ENCODE data around the gene SYNGR3. TPM values are rescaled to one million over a fixed set of nuclear protein-coding genes. Genes with fewer than 3 reads are reported as not detected.

SYNGR3 gene
- total RNA-seq, 4 donors from 2014 or later, result 2.7 to 4.8 (median 2.9) TPM; not detected in 1

DNA sequence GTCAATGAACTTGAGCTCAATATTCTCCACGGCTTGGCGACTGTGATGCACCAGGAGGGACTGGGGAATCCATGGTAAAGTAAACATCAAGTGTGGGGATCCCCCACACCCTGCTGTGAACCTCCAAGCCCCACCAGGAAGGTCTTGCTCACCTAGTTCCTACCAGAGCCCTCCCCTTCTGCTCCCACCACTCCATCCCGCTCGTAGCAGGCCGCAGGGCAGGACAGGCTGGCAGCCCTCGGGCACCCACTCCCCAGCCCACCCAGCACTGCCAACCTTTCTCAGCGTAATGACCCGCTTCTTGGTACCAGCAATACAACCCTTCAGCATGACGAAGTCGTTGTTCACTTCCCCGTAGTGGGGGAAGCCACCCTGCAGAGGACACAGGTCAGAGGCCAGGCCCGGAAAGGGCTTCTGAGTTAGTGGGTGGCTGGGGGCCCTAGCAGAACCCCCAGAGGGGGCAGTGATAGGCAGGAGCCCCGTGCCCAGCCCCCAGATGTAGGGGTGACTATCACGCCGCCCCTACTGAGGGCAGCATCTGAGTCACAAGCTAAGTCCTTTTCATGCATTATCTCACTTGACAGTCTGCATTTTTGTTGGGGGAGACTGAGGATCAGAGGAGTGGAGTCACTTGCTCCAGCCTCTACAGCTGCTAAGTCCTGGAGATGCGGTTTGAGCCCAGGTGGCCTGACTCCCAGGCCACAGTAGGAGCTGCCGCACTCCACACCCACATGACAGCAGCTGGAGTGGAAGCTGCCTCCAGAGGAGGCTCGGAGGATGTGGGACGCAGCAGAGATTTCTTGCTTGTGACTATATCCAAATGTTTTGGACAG is 44.0 kb upstream of the SYNGR3 start:
- TF ChIP-seq POLR2A (IDR thresholded peaks at IDR 0.05) (no peak), EP300 (IDR thresholded peaks at IDR 0.05; ENCODE audit: low read depth) (no peak), POLR2AphosphoS5 (IDR thresholded peaks at IDR 0.05) (no peak)
- TF ChIP-seq, protein P1, sequence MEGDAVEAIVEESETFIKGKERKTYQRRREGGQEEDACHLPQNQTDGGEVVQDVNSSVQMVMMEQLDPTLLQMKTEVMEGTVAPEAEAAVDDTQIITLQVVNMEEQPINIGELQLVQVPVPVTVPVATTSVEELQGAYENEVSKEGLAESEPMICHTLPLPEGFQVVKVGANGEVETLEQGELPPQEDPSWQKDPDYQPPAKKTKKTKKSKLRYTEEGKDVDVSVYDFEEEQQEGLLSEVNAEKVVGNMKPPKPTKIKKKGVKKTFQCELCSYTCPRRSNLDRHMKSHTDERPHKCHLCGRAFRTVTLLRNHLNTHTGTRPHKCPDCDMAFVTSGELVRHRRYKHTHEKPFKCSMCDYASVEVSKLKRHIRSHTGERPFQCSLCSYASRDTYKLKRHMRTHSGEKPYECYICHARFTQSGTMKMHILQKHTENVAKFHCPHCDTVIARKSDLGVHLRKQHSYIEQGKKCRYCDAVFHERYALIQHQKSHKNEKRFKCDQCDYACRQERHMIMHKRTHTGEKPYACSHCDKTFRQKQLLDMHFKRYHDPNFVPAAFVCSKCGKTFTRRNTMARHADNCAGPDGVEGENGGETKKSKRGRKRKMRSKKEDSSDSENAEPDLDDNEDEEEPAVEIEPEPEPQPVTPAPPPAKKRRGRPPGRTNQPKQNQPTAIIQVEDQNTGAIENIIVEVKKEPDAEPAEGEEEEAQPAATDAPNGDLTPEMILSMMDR (IDR thresholded peaks at IDR 0.05), result no peak

DNA sequence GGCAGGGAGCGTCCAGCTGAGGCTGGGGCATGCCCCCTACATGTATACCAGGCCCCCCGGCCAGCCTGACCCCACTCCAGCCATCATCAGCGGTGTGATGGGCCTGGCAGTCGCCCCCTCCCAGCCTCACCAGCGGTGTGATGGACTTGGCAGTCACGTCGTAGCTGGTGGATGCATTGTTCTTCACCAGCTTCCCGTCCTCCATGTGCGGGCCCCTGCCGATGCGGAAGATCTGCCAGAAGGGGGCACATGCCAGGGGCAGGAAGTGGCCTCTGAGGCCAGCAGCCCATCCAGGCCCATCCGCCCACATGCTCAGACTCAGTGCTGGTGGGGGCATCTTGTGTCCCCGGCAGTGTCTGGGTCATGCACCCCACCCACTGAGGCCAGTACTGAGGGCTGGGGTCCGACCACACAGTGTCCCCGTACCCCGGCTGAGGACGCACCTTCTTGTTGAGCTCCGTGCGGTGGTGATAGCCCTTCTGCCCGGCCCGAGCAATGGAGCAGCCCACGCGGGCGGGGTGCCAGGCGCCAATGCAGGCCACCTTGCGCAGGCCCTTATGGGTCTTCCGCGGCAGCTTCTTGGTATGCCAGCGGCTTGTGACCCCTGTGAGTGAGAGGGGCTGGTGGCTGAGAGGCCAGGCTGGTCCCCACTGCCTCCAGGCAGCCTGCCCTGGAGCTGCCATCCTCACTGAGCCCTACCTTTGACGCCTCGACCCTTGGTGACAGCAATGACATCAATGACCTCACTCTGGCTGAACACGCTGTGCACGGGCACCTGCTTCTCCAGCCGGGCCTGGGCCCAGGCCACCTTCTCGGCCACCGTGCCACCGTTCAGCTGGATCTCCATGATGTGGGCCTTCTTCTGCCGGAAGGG is 43.0 kb upstream of the SYNGR3 start:
- H3K36me3 ChIP-seq, result no peaks in the 10 kb centered on the region
- H3K4me3 ChIP-seq, result no peak overlapping the region
- no peak for TF ChIP-seq POLR2AphosphoS5 (IDR thresholded peaks at IDR 0.05)
- TF ChIP-seq, protein P1 (IDR thresholded peaks at IDR 0.05), result no peak
- intact Hi-C loops (cut with DNase I; ENCODE audit: low total_unique reads) (no loop called here), in situ Hi-C loops (cut with MboI; ENCODE audit: low pct_ligation_motif_present in 1 of 4, low pct_unique_long_range_greater_than_20kb in 1 of 4, low sequenced_read_pairs in 3 of 4) (no loop called here)
- no peak overlapping the region for H3K27ac ChIP-seq
- WGBS, 2 donors (ENCODE audit: low coverage in 1 of 2), result 87% methylated on average over 37 of the region's 38 CpGs; no CpG with 5 or more reads in 1 of the 2 donors
- peaks cover 10 to 18% (median 13%) of the 10 kb centered on the region in 4 donors for H3K4me1 ChIP-seq
- DNase-seq, result no peak
- H3K27me3 ChIP-seq, result no peaks in the 10 kb centered on the region
- H3K9me3 ChIP-seq, result no peaks in the 10 kb centered on the region

More for the DNA sequence above, 44.0 kb upstream of the SYNGR3 start:
- in situ Hi-C loops (cut with MboI; ENCODE audit: low pct_ligation_motif_present in 1 of 4, low pct_unique_long_range_greater_than_20kb in 1 of 4, low sequenced_read_pairs in 3 of 4) (no loop called here), intact Hi-C loops (cut with DNase I; ENCODE audit: low total_unique reads) (no loop called here)
- Histone ChIP-seq H3K9me3 (no peaks in the 10 kb centered on the region), H3K4me3 (no peak overlapping the region), H3K36me3 (no peaks in the 10 kb centered on the region), H3K27me3 (no peaks in the 10 kb centered on the region), H3K27ac (no peak overlapping the region), H3K4me1 (peaks cover 15 to 27% (median 23%) of the 10 kb centered on the region in 4 donors)
- WGBS, 2 donors (ENCODE audit: low coverage in 1 of 2), result 80 to 82% methylated on average over 11 to 19 of the region's 19 CpGs
- no peak for DNase-seq

DNA sequence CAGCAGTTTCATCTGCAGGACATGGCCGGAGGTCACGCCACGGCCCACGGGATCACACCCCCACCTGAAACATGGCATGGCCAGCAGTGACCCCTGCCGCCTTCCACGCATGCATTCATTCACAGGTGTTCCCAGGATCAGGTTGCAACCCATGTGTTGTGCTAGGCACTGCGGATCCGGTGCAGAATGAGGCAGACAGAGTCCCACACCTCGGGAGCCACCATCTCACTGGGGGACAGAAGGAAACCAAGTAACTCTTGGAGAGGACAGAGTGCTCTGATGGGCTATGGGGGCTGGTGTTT is 42.5 kb upstream of the SYNGR3 start:
- no peaks in the 10 kb centered on the region for H3K9me3 ChIP-seq
- WGBS, 2 donors (ENCODE audit: low coverage in 1 of 2), result 89% methylated on average over 9 of the region's 9 CpGs; no CpG with 5 or more reads in 1 of the 2 donors
- DNase-seq, result no peak
- no peaks in the 10 kb centered on the region for H3K27me3 ChIP-seq
- intact Hi-C loops (cut with DNase I; ENCODE audit: low total_unique reads) (no loop called here), in situ Hi-C loops (cut with MboI; ENCODE audit: low pct_ligation_motif_present in 1 of 4, low pct_unique_long_range_greater_than_20kb in 1 of 4, low sequenced_read_pairs in 3 of 4) (no loop called here)
- TF ChIP-seq POLR2AphosphoS5 (IDR thresholded peaks at IDR 0.05) (no peak), POLR2A (IDR thresholded peaks at IDR 0.05) (no peak), EP300 (IDR thresholded peaks at IDR 0.05; ENCODE audit: low read depth) (no peak)
- TF ChIP-seq, protein P1 (IDR thresholded peaks at IDR 0.05), result no peak
- peaks cover 4 to 12% (median 7%) of the 10 kb centered on the region in 4 donors for H3K4me1 ChIP-seq
- no peak overlapping the region for H3K27ac ChIP-seq
- no peak overlapping the region for H3K4me3 ChIP-seq
- no peaks in the 10 kb centered on the region for H3K36me3 ChIP-seq

DNA sequence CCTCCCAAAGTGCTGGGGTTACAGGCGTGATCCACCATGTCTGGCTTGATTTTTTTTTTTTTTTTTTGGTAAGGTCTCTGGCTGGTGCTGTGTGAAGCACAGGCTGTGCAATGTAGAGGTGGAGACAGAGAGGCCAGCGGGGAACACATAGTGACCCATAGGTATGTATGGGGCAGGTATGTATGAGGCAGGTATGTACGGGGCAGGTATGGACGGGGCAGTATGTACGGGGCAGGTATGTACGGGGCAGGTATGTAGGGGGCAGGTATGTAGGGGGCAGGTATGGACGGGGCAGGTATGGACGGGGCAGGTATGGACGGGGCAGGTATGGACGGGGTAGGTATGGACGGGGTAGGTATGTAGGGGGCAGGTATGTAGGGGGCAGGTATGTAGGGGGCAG is 40.3 kb upstream of the SYNGR3 start:
- TF ChIP-seq EP300 (IDR thresholded peaks at IDR 0.05; ENCODE audit: low read depth) (no peak), POLR2AphosphoS5 (IDR thresholded peaks at IDR 0.05) (no peak), POLR2A (IDR thresholded peaks at IDR 0.05) (no peak)
- TF ChIP-seq, protein P1 (IDR thresholded peaks at IDR 0.05), result no peak
- no peaks in the 10 kb centered on the region for H3K9me3 ChIP-seq
- WGBS, 2 donors (ENCODE audit: low coverage in 1 of 2), result 83 to 92% methylated on average over 1 to 11 of the region's 11 CpGs
- H3K4me1 ChIP-seq, result no peaks in the 10 kb centered on the region
- no peak overlapping the region for H3K4me3 ChIP-seq
- H3K36me3 ChIP-seq, result no peaks in the 10 kb centered on the region
- in situ Hi-C loops (cut with MboI; ENCODE audit: low pct_ligation_motif_present in 1 of 4, low pct_unique_long_range_greater_than_20kb in 1 of 4, low sequenced_read_pairs in 3 of 4) (no loop called here), intact Hi-C loops (cut with DNase I; ENCODE audit: low total_unique reads) (no loop called here)
- no peak overlapping the region for H3K27ac ChIP-seq
- no peaks in the 10 kb centered on the region for H3K27me3 ChIP-seq
- DNase-seq, result no peak
